GM23248 (cell line): Measurements from ENCODE around the gene IMMT.
"Not testable (repeated sequence)": the region's sequence is repeated elsewhere in the genome, so short reads cannot be mapped to it uniquely, and the experiment has no call there.

Source experiments
- EZH2 ChIP-seq: fragments of 200-600 bp; sonication (generic); IDR thresholded peaks from 2 replicates; pipeline ENCODE4 v1.6.1; 2018; ENCODE audit warnings: antibody characterized with exemption, mild to moderate bottlenecking; ENCODE audit not compliant: insufficient read depth, poor library complexity, severe bottlenecking
- EZH2phosphoT487 ChIP-seq: fragments of 200-600 bp; sonication (generic); IDR thresholded peaks from 2 replicates; pipeline ENCODE4 v1.6.1; 2018; ENCODE audit warnings: antibody characterized with exemption, moderate library complexity, mild to moderate bottlenecking, low read depth; ENCODE audit not compliant: insufficient read depth

DNA sequence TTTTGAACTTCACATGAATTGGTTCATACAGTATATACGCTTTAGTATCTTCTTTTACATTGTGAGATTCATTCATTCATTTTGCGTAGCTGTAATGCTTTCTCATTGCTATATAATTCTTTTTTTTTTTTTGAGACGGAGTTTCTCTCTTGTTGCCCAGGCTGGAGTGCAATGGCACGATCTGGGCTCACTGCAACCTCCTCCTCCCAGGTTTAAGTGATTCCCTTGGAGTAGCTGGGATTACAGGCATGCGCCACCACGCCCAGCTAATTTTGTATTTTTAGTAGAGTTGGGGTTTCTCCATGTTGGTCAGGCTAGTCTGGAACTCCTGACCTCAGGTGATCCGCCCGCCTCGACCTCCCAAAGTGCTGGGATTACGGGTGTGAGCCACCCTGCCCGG lies 5.3 kb upstream of the IMMT start:
- not testable (repeated sequence) for TF ChIP-seq EZH2phosphoT487, EZH2
